Activated CD4-positive, alpha-beta T cell treated with anti-CD3 and anti-CD28 coated beads, Interleukin-2, amount 50 U/mL, for 16 hours (primary cell): Measurements from ENCODE around the gene FMNL2.
A peak's percentile ranks its signal among the peaks of the same experiment; 100 is the strongest.
"Not testable (repeated sequence)": the region's sequence is repeated elsewhere in the genome, so short reads cannot be mapped to it uniquely, and the experiment has no call there.

ENCODE experiments used
- DNase-seq: peaks from one replicate; pipeline ENCODE4 v3.0.0-alpha.2; 2020

FMNL2 gene

DNA sequence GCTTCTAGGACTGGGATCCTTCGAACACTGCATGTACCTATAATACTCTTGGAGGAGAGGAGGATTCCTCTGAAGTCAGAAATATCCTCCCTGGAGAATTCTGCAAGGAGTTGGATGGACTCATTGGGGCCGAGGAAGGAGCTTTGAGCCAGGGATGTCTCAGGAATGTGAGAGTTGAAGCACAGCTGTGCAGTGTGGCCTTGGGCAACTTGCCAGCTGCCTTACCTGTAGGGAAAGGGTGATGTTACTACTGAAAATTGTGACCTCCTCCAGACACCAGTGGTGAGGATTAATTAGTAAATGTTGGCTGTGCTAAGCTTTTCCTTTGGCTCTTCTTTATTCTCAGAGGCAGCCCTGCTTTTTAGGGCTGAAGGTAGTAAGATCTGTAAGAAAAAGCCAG is 41.4 kb downstream of the FMNL2 start:
- no peak for DNase-seq

DNA sequence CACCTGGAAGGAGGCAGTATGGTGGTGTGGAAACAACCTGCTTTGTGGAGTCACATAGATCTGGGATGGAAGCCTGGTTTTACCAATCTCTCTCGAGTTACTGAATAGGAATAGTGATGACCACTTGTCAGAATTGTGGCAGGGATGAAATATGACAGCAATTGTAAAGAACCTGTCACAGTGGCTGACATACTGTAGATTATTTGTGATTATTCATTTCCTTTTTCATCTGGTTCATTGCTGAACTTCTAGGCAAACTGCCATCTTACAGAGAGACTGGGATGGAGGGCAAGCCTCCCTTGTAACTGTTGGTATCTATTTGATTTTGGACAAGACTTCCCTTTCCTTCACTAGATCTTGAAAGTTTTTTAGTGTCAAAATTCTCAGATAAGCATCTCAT is 42.0 kb downstream of the FMNL2 start:
- DNase-seq: no peak

DNA sequence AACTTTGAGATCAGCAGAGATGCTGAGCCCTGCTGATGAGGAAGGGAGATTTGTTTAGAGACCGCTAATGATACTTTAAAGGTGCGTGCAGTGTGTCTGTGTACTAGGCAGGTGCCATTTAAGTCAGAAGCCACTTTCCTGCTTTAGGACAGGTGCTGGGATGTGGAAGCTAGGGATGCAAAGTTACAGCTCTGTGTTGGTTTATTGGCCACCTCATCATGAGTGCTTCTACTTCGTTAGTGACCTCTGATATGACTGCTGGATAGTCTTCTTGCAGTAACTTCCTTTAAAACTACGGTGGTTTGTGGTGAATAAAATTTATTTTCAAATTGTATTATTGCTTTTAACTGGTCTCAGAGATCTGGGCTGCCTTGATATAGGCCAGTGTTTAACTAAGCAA is 44.1 kb downstream of the FMNL2 start:
- DNase-seq: no peak

DNA sequence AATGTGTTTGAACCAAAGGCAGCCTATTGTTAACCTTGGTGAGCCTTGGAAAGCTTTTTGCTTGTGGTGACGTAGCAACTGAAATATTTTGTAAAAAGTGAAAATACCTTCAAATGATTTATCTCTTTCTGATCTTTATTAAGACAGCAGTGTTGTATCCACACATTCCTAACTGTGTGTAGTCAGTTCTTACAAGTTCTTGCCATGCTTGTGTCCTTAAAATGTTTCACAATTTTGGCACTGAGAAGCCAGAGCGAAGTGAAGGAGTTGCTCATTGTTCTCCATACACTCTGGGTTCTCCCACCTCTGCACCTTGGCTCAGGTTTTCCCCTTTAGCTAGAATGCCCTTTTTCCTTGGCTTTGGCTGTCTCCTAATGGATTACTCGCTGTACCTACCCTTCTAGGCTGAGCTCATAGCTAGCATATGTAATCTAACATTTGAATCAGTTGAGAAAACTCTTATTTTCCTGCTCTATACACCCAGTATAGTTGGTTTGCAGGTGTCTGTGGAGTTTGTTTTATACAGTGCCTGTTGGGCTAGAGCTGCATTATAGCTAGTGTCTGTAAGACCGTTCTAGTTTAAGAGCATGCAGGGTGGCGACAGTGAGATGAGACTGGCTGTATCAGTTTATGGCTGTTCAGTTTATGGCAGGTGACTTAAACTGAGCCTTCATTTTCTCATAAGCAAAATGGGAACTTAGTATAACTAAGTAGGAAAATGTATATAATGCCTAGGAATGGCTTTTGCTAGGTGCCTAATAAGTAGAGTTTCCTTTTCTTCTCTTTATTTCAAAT is 45.5 kb downstream of the FMNL2 start:
- DNase-seq: no peak

DNA sequence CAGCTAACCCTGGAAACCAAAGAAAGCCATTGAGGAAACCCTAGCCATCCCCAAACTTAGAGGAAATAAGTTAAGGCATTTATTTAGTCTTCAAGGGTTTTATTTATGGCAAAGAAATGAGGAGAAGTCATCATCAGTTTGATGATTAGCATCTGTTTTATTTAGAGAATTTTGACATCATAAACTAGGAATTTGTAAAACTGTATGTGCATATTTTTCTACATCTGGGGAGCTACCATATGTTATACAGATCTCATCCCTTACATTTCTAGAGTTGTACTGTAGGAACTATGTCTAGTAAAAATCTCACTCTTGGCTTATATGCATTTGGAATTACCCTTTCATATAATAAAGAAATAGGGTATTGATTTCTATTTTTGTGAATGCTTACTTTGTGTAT is 48.7 kb downstream of the FMNL2 start:
- no peak for DNase-seq

DNA sequence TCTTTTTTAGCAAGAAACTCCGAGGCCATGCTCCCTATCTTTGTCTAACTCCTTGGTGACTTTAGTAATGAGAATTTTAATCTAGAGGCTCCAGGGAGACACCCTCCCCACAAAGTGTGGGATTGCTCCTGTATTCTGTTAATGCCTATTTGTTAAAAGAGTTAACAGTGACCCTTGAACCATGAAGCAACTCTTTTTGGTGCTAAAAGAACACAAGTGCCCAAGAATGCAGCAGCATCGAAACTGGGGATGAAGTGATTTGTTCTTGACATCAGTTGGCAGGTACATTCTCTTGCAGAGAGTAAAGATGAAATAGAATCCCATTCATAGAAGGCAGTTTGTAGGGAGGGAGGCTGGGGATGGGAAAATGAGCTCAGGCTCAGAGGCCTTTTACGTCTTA is 50.0 kb downstream of the FMNL2 start:
- DNase-seq: no peak

DNA sequence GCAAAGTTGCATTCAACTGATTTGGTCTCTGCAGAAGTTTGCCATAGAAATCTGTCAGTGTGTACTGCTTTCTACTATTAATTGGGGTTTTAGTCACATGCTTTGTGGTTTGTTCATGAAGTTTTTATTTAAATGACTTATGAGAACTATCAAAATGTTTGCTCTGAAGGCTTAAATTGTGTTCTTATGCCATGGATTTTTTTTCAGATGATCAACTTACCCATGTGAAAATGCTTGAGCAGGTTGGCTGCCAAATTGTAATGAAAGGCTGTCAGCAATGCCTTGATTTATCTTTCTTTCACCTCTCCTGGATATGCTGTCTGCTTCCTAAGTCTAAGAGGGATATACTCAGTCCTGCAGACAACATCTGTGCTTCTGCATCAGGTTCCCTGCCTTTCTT is 50.7 kb downstream of the FMNL2 start:
- no peak for DNase-seq

DNA sequence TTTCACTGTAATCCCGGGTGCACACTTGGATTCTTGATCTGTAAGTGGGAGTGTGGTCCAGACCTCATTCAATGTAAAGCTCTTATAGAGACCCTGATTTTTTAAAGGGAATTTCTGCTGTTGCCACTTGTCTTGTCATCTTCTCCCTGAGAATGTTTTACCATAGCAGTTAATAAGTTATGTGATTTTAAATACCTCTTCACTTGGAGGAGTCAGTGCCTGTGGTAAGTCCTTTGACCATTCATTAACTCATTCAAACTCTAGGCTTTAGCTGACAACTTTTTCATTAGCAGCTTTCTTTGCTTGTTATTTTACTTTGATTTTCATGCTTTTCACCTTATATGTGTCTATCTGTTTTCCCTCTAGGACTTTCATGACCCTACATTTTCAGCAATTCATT is 51.3 kb downstream of the FMNL2 start:
- DNase-seq: no peak

DNA sequence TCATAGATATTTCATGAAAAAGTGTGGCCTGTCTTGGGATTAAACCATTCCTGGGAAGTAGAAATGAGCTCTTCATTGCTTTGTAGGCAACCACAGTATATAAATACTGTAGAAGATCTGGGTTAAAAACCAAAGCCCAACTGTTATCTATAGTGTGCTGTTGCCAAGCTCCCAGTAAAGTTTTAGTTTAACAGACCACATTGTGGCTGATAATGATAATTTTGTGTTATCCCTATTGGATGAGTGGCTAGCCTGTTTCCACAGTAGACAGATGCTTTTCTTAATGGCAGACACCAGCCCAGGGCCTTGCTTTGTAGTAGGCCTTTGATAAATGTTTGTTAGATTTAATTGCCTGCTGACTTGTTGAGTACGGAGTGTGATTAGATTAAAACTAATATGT is 52.1 kb downstream of the FMNL2 start:
- DNase-seq: no peak

DNA sequence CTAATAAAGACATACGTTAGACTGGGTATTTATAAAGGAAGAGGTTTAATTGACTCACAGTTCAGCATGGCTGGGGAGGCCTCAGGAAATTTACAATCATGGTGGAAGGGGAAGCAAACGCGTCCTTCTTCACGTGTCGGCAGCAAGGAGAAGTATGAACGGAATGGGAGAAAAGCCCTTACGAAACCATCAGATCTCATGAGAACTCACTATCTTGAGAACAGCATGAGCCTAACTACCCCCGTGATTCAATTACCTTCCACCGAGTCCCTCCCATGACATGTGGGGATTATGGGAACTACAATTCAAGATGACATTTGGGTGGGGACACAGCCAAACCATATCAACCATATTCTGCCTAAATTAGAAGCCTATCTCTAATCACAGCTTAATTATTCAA is 53.3 kb downstream of the FMNL2 start:
- DNase-seq: not testable (repeated sequence)

DNA sequence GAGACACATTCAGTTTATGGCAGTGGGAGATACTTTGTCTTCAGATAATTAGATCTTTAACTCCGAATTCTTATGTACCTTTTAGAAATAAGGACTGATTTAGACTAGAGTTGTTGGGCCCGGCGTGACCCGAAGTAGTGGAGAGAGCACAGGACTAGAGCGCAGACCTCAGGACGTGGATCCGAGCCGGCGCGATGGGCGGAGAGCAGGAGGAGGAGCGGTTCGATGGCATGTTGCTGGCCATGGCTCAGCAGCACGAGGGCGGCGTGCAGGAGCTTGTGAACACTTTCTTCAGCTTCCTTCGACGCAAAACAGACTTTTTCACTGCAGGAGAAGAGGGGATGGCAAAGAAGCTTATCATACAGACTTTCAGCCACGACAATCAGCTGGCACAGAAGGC is 54.5 kb downstream of the FMNL2 start:
- DNase-seq: no peak

DNA sequence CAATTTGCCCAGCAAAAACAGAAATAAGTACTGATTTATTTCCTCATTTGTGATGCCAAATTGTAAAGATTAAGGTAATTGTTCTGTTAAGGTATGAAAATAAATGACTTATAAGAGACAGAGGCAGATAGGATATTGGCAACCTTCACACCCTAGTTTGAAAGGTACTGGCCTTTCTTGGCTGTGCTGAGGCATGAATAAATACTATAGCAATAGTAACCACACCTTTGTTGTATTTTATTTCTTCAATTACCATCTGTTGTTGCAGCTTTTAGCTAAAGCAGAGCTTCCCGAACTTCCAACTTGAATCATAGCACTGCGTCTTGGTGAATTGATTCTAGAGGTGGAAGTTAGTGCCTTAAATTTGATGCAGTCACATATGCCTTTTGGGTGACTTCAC is 55.9 kb downstream of the FMNL2 start:
- DNase-seq: no peak

DNA sequence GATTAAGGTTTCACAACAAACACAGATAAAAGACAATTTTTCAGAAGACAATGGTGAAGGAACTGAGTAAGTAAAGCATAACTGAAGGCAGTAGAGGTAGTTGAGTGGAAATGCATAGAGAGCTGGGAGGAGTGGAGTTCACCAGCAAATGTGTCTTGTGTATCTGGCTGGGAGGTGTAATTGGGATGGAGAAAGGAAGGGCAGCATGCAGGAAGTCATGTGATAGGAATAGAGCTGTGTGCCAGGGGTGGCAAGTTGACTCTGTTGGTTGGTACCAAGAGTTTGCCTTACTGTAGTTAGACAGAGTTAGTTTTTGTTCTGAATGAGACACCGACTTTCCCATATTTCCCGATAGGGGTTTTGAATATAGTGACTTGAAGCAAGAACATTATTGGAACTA is 56.3 kb downstream of the FMNL2 start:
- DNase-seq: no peak

DNA sequence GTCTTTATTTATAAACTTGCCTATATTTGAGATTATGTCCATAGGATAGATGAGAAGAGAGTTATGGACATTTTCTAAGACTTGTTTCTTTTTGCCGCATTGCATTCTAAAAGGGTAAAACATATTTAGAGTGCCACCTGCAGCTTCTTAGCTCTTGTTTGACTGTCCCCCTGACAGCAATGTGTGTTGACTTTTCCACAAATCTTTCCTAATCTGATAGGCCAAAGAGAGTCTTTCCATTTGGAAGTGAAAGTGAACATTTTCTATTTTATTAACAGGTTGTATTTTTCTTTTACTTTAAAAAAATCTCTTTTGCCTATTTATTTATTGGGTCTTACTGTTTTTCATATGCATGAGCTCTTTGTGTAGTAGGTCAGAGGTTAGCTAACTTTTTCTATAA is 58.4 kb downstream of the FMNL2 start:
- DNase-seq: no peak

DNA sequence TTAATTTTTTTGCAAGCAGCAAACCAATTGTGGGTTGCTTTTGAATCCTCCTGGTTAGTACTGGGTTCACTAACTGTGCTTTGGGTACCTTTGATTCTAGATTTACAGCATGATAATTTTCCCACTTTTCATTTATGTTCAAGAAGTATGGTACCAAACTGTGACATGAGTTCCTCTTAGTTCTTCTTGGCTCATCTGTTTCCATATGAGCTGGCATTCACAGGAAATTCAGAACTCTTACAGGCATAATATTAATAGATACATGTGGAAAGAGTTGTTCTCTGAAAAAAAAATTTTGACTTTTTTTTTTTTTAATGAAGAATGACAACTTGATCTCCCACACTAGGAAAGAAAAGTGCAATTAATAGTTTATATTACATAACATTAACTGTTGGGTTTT is 59.4 kb downstream of the FMNL2 start:
- DNase-seq: no peak

DNA sequence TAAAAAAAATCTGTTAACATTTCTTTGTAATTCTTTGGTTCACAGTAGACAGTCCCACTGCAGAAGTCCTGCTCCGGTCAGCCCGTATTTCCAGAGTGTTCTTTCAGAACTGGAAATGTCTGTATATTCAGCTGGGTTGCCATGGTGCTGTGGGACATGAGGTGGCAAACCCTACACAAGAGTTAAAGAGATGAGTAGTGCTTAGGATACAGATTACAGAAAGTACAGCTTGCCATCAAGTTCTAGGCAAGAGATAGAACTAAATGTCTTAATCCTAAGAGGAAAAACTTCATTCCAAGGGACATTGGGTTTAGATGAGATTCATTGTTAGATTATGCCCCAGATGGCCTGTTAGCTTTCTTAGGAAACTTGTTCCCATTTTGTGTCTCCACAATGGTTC is 60.1 kb downstream of the FMNL2 start:
- no peak for DNase-seq

DNA sequence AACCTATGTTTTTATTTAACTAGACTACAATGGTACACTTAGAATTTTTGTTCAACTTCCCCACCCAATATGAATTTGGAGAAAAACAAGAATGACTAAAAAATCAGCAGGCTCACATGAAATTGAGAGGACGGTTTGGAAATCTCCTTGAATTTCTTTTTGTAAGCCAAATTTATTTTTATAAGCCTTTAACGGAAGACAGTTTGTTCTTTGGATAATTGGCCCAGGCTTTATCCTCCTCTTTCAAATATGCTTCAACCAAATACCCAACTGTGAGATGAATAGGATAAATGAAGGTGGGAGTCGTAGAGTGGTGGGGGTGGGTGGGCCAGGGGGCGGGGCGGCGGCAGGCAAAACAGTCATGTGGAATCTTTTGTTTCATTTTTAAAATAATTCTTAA is 60.6 kb downstream of the FMNL2 start:
- DNase-seq: no peak

DNA sequence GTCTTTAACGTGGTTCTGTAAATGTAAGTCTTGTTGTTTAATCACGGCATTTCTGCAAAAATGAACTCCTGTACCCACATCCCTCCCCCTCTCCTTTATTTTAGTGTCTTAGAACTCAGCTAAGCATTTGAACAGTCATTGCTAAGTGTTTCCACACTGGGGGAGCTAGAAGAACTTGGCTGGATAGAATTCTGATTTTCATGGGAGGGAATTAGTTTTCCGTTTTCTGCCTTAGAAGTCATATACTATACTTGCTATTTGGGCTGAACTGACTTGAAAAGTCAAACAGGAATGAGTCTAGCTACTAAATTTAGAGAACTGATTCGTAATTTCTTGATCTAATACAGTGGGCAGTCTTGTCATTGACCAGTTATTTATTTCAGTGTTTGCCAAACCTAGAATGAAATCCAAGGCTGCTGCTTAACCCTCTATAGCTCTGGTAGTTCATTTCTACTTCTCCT is 61.1 kb downstream of the FMNL2 start:
- no peak for DNase-seq

DNA sequence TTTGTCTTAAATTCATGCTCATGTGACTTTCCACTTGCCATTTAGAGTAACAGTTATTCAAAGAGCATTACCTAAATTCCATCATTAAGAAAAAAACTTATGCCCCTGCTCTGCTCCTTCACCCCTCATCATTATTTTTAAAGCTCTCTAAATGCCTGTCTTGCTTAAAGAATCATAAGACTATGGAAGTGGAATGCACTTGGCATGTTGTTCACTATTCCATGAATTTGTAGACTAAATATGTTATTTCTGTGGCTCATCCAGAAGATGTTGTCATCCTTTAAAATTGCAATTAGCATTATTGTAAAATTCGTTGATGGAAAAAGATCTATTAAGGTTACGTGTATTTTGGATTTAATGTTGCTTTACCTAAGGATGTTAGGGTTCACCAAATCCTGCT is 61.8 kb downstream of the FMNL2 start:
- DNase-seq: no peak

DNA sequence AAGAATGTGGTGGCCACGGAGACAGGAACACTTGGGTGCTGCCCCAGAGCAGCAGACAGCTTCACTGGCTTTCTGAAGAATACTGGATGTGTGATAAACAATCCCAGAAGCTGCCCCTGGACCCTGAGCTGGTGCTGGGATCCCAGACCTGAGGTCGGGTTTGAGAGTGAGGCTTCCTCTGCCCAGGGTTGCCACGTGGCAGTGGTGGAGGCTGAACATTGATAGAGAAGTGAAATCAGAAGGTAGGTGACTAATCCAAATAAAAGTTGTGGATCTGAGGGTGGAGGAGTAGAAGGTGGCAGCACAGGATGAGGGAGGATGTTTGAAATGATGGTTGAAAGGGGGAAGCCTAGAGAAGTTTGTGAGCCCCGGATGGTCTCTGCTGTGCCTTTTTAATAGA is 64.0 kb downstream of the FMNL2 start:
- DNase-seq: no peak

DNA sequence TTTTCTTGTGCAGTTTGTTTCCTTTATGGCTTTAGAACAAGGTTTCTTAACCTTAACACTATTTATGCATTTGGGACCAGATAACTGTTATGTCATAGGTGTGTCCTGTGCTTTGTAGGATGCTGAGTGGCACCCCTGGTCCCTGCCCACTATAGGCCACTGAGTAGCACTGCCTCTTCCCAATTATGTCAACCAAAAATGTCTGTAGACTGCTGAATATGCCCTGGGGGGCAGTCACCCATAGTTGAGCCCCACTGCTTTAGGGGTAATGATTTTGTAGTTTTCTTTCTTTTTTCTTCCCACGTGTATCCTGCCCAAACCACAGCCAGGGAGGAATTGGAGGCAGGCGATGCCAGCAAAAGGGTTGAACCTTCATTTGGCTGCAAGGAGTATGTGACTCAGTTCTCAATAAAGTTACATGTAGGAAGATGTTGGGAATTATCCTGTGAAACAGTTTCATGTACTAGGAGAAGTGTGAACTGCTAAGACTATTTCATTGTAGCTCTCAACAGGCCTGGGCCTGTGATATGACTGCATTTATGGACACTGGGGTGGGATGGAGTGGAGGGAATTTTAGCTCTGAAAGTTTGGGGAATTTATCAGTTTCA is 65.7 kb downstream of the FMNL2 start:
- DNase-seq: no peak

DNA sequence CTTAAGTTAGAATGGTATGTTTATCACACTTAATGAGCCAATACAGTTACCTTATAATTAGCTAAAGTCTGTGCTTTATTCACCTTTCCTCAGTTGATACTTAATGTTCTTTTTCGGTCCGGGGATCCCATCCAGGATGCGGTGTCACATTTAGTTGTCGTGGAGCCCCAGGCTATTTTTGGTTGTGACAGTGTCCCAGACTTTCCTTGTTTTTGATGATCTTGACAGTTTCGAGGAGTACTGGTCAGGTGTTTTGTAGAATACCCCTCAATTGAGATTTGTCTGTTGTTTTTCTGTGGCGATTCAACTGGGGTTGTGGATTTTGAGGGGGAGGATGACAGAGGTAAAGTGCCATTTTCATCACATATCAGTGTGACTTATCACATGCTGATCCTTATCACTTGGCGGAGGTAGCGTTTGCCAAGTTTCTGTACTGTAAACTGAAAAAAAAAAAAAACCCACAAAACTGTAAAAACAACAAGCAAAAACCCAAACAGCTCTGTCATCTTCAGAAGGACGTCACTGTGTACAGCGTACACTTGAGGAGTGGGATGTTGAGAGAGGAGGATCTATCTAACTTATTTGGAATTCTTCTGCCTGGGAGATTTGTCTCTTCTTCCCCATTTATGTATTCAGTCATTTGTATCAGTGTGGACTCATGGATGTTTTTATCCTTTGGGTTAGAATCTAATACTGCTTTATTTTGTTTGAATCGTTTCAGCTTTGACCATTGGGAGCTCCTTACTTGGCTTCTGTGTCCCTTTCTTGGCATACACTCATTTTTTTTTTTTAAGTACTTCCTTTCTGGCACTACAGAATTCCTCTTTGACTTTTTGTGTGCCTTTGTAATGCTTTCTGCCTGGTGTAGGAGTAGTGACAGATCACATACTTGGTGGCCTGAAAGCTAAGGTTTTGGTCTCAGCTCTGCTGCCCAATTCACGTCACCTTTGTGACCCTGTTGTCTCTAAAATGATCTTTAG is 68.1 kb downstream of the FMNL2 start:
- DNase-seq: peak; percentile 48

DNA sequence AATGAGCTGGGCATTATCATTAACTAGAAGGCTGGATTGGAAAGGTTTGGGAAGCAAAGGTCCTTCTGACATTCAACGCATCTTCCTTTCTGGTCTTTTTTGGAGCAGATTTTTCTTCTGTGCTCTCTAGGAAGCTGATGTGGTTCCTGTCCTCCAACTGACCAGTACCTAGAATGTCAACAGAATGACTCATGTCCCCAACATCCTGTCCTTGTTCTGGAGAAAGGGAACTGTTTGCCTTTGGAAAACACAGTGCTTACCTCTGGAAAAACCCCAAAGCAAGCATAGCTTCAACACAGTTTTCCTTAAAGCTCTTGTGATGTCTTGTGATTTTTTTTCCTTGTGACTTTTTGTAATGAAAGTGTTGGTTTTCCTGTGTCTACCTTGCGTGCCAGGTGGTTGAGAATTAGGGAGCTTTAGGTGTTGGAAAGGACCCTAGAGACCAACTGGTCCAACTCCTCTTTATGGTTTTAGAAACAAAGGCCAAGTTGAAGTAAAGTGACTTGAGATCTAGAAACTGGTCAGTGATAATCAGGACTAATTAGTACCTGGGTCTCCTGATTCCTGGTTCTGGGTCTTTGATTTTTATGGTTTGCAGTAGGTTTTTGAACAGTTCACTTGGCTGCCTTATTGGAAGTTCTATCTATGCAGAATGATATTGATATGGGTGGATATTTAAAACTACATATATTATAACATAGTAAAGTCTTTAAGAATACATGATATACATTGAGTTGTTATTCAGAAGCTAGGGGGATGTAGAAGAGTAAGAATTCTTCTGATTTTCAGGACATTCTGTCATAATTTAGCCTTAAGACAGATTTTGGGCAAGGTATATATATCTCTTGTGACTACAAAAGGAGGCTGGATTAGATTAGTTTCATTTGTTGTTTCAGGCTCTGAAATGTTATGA is 70.5 kb downstream of the FMNL2 start:
- DNase-seq: no peak
